Fibroblast of the conjunctiva (primary cell): Measurements from ENCODE around the gene RAB7B.

Experiments used
- DNase-seq: peaks from one replicate; pipeline ENCODE4 v3.0.0-alpha.2; 2010; ENCODE audit warnings: low read depth

RAB7B gene

GRCh38 chr1:205948886-205949285 lies 54.3 kb downstream of the RAB7B start:
- no peak for DNase-seq

GRCh38 chr1:205948039-205948438 lies 55.2 kb downstream of the RAB7B start:
- DNase-seq = no peak

- DNase-seq = no peak
These were observed 56.2 kb downstream of the RAB7B start for GRCh38 chr1:205947024-205947423.

DNA sequence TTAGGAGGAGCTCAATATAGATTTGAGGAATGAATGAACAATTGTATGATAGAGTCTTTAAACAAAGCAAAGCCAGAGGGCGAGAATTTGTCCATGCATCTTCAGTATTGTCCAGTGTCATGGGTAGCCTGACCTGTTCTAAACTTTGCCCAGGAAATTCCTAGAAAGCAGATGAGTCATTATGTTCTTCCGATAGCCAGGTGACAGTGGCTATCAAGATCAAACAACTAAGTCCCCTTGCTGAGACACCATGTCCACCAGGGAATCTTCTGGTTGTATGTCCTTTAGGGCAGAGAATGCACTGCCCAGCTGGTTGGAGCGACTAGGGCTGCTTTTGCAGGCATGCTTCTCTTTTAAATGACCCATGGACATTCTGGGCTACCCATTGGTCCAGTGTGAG lies 58.1 kb downstream of the RAB7B start:
- DNase-seq = no peak

DNA sequence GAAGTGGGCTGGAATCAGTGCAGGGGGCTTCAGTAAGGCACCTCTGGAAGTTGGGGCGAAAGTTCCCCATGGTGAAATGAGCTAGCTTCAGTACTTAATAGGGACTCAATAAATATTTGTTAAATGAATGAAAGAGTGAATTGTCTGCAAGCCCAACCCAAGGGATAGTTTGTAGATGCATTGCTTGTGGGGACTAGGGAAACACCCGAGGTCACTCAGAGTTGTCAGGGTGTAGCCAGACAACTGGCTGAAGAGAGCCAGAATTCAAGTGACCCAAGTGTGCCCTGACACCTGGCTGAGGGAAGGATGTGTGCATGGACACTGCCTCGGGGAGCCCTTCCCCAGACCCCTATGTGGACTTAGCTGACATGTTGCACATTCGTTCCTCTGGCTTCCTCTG lies 58.7 kb downstream of the RAB7B start:
- no peak for DNase-seq

- DNase-seq = no peak
These were observed 60.0 kb downstream of the RAB7B start, which contains the start of gene SLC26A9 for GRCh38 chr1:205943245-205943644. TSS of gene SLC26A9 (minus strand) at chr1:205943456. CDS start at chr1:205935820, 7,636 bp downstream.

GRCh38 chr1:205942631-205943159 lies 60.5 kb downstream of the RAB7B start:
- no peak for DNase-seq

- DNase-seq = no peak
These were observed 62.5 kb downstream of the RAB7B start for GRCh38 chr1:205940710-205941109.

DNA sequence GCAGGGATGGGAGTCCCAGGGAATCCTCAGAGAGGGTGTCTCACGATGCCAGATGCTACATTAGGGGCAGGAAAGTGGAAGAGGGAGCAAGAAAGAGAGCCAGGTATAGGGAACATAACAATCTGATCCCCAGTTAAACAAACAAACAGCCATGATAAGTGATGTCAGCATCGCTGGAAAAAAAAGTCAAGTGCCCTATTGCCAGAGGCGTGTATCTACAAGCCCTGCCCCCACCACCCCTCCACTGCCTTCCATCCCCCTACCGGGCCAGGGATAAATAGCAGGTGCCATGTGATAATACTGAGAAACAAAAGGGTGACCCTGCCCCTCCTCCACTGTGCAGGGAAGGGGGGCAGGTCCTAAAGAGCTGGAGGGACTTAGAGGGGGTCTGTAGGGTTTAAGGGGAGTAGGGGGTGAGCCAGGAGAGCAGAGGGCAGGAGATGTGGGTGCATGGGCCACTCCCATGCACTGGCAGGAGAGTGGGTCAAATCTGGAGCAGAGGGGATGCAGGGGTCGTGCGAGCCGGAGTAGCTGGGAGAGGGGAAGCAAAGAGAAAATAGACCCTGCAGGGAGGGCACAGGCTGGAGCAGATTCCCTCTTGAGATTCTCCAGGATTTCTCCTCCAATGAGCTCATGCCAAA lies 63.4 kb downstream of the RAB7B start:
- no peak for DNase-seq

DNA sequence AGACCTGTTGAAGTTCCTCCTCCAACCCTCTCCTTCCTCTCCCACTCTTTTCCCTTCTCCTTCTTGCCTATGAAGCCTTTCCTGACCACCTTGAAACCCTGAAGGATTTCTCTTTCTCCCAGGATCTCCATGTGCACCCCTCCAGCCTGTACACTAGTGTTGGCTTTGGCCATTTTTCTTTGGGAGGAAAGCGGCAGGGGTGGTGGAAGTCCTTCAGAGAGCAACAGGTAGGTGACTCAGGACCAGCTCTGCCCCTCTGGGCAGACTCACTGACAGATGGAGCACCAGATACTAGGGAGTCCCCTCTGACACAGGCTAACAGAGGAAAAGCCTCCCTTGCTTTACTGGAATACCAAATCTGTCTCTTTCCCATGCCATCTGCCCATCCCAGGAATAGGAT lies 64.5 kb downstream of the RAB7B start:
- DNase-seq = no peak

DNA sequence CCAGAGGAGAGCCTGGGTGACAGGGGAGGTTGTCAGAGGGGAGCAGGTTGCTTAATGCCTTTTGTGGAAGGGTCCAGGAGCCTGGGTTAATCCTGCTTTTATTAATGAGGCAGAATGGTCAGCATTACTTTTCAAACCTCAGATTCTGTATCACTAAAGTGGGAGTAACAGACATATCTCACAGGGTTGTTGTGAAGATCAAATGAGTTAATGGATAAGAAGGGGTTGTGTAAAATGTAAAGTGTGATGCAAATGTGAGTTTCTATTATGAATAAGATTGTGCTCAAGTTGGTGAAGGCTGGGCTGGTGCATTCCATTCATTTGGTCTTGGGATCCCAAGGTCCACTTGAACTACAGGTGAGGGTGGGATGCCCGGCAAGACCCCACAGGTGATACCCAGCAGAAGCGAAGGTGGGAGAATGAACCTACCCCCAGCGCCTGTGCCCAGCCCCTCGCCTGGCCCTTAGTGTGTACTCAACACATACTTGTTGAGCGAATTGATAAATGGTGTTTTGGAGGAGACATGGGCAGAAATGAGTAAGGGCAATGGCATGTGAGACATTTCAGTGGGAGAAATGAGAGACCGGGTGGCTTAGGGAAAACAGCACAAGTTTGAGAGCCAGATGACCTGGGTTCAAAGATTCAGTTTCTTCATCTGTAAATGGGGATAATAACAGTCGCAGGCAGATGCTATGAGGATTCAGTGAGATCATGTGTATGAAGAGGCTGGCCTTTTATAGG lies 66.2 kb downstream of the RAB7B start:
- DNase-seq = no peak

DNA sequence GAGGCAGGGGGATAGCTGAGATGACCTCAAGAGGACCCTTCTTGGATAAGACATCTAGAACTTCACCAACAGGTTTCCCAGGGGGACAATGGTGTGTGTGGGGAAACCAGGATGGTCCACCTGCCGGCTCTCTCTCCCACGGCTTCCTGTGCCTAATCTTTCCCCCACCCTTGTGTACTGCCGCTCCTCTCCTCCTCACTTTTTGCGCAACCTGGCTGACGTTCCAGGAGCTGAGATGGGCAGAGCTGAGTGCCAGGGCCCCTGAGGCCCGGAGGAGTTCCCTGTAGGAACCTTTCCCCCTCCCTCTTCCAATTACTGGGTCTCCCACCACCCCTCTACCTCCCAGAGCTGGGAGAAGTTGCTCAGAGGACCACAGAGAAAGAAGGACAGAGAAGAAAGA lies 66.9 kb downstream of the RAB7B start:
- no peak for DNase-seq

- no peak for DNase-seq
These were observed 67.3 kb downstream of the RAB7B start for GRCh38 chr1:205935869-205936268.

DNA sequence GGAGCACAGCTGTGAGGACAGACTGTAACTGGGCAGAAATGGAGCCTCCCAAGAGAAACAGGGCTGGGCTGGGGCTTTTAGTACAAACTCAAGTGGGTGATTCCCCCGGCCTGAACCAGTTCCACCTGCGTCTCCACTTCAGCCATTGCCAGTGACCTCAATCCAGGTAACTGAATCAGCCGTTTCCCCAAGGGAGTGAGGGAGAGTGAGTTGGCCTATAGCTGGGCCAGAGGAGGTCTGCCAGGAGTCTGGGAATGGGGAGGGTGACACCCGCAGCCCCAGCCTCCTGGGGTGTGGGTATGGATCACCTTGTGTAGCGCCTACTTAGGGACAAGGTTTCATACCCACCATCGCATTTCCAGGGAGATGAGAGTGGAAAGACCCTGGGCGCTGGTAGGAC lies 68.4 kb downstream of the RAB7B start:
- no peak for DNase-seq

GRCh38 chr1:205933671-205934618 lies 69.2 kb downstream of the RAB7B start:
- DNase-seq = no peak

DNA sequence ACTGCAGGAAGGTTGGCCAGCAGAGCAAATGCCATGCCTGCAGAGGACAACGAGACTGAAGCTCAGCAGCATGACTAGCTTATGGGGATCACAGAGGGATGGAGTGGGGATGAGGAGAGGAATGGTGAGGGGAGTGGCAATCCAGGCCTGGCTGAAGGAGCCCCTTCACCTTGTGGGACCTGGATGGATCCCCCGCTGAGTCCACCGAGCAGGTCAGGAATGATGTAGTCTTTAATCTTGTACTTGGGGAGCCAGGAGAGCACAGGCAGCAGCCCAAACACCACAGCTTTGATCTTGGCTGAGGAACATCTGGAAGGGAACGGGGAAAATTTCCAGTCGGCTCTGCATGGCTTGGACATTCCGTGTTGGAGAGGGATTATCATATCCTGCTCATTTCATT lies 70.4 kb downstream of the RAB7B start:
- no peak for DNase-seq

- no peak for DNase-seq
These were observed 72.4 kb downstream of the RAB7B start for GRCh38 chr1:205930799-205931281.

DNA sequence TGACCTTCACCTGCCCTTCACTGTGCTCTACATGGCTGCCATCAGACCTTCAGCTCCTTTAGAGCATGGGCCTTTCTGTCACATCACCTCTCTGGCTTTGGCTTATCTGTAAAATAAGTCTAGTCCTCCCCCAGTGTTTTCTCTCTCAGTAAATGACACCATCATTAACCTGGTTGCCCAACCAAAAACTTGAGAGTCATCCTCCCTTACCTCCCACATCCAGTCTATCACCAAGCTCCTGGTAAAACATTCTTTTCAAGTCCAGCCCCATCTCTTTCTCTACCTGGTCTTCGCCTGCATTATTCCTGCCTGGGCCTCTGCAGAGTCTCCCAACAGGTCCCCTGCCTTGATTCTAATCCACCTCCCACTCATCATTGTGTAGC lies 73.0 kb downstream of the RAB7B start:
- DNase-seq = no peak

DNA sequence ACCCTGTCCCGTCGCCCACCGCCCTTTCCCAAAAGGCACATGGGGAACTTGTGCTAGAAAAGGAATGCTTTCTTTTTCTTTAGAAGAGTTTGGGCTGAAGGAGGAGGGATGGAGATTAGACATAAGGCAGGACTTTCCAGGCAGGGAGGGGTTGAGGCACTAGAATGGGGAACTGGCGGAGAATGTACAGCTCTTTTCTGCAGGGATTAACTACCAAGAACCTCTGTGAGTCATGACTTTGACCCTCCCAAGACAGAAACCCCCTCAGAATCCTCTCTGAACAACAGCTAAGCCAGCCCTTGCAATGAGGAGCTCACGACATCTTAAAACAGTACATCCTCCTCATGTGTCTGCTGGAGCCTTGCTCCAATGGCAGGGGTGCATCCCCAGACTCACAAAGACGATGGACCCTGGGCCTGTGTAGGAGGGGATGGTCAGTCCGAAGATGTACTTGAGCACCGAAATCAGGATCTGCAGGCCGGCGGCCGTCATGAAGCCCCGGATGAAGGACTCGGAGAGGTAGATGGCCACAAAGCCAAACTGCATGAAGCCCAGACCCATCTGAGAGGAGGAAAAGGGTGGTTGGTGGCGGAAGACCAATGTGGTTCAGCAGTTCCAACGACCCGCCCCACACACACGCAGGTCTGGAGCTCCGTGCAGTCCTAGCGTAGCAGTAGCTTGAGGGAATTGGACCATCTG lies 73.5 kb downstream of the RAB7B start:
- no peak for DNase-seq

- no peak for DNase-seq
These were observed 74.9 kb downstream of the RAB7B start for GRCh38 chr1:205928317-205928716.

- DNase-seq = no peak
These were observed 75.5 kb downstream of the RAB7B start for GRCh38 chr1:205927676-205928075.

DNA sequence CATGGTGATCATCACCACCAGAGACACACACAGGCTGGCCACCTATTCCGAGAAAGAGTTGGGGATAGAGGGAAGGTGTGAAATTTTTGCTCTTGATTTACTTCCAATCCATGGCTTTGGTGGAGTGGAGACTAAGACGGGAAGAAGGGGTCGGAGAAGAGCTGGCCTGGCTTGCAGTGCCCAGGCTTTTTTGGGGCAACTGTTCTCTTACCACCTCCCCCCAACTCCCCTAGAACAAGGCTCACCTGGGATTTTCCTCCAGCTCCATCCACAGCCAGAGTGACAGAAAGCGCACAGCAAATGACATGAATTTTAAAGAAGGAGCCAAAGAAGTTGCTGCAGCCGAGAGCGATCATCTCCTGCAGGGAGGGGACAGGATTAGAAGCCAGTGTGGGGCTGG lies 75.9 kb downstream of the RAB7B start:
- DNase-seq = no peak
